ENCODE data around the gene LRRFIP1. TPM values are rescaled to one million over a fixed set of nuclear protein-coding genes. Genes with fewer than 3 reads are reported as not detected.

Gene LRRFIP1
- total and polyA plus RNA-seq, 9 of the 15 experiments (the other 6 are each of a cell fraction or from before 2014, with no cell fraction given) = 13.1 to 45.2 (median 31.3) TPM

- Histone ChIP-seq H3K9ac (ENCODE audit: insufficient read depth in 1 of 2, low read depth in 2 of 2, low read length in 2 of 2) (no peak overlapping the region), H3K27ac (ENCODE audit: extremely low read depth, low read depth, low read length) (no peak overlapping the region), H3K9me1 (ENCODE audit: control insufficient read depth, insufficient read depth, low read length) (no peaks in the 10 kb centered on the region), H3K9me3 (replicated peaks; ENCODE audit: control insufficient read depth, insufficient read depth, low read depth, low read length) (no peaks in the 10 kb centered on the region), H4K20me1 (replicated peaks; ENCODE audit: control insufficient read depth, insufficient read depth, low read length) (no peaks in the 10 kb centered on the region), H2AFZ (ENCODE audit: low read depth, low read length) (no peak overlapping the region), H3K79me2 (ENCODE audit: control insufficient read depth, insufficient read depth, low read length) (no peaks in the 10 kb centered on the region), H3K4me3 (no peak overlapping the region), H3K4me1 (replicated peaks in 1 of 2; ENCODE audit: control insufficient read depth in 2 of 2, insufficient read depth in 2 of 2, low read length in 2 of 2) (no peaks in the 10 kb centered on the region), H3K27me3 (ENCODE audit: control insufficient read depth in 2 of 2, insufficient read depth in 2 of 2, low read length in 2 of 2) (peaks cover 8 to 38% of the 10 kb centered on the region in 2 experiments; a peak in 3 of 5 replicates), H3K36me3 (ENCODE audit: control insufficient read depth, insufficient read depth, low read length) (no peaks in the 10 kb centered on the region), H3K4me2 (ENCODE audit: insufficient read depth, low read length) (no peak overlapping the region)
- CTCF ChIA-PET (ENCODE audit: low intra/inter-chr PET ratio) = no interaction called here
- 0% methylated on average over 6 of the region's 6 CpGs for WGBS (ENCODE audit: insufficient coverage, low coverage, missing lambda C conversion rate)
- ATAC-seq = no peak
- TF ChIP-seq KLF16 (IDR thresholded peaks at IDR 0.05) (no peak), MNT (conservative IDR thresholded peaks at IDR 0.05) (no peak), FOSL1 (tag; conservative IDR thresholded peaks at IDR 0.05) (no peak), FOS (IDR thresholded peaks at IDR 0.05; ENCODE audit: extremely low read depth, insufficient read length) (no peak), ZNF217 (CRISPR knock-in tag; IDR thresholded peaks at IDR 0.05) (no peak), L3MBTL2 (IDR thresholded peaks at IDR 0.05) (no peak), RNF2 (IDR thresholded peaks at IDR 0.05) (no peak), TBL1XR1 (IDR thresholded peaks at IDR 0.05; ENCODE audit: low read length in 2 of 2) (no peak), TSC22D4 (tag; IDR thresholded peaks at IDR 0.05) (no peak), ZNF398 (CRISPR knock-in tag; IDR thresholded peaks at IDR 0.05) (no peak), SRSF3 (IDR thresholded peaks at IDR 0.05; ENCODE audit: insufficient read depth, low read length) (no peak), HIVEP1 (CRISPR knock-in tag; IDR thresholded peaks at IDR 0.05) (no peak), NR2C1 (IDR thresholded peaks at IDR 0.05) (no peak), NR2C1 (tag; IDR thresholded peaks at IDR 0.05) (no peak)
- no TSS peak for BruUV-seq (replicated peaks)
- intact Hi-C loops (cut with micrococcal nuclease) (no loop called here), in situ Hi-C loops (cut with MboI) (no loop called here)
- POLR2A ChIA-PET = interaction anchor here (1.6 kb wide), 1 partner anchor 9 kb away, joined by 4 read pairs; no protein-coding TSS in a partner anchor
- DNase-seq (ENCODE audit: extremely low read depth in 1 of 4, low spot score in 3 of 4) = no peak
- FAIRE-seq = no peak
Measured at GRCh38 chr2:237639836-237640220, 12.4 kb downstream of the LRRFIP1 start.

All from K562 (cell line).